PC-9 (cell line): ENCODE results near the gene SPOCK2.

Experiments used
- CTCF ChIP-seq: fragments of 200-600 bp; sonication (generic); conservative IDR thresholded peaks from 2 replicates; pipeline ENCODE4 v1.6.1; 2017; ENCODE audit warnings: mixed run types, antibody characterized with exemption, mild to moderate bottlenecking, moderate library complexity
- EZH2 ChIP-seq: fragments of 200-600 bp; sonication (generic); IDR thresholded peaks from 2 replicates; pipeline ENCODE4 v1.8.0; 2017; ENCODE audit warnings: antibody characterized with exemption, low read depth

DNA sequence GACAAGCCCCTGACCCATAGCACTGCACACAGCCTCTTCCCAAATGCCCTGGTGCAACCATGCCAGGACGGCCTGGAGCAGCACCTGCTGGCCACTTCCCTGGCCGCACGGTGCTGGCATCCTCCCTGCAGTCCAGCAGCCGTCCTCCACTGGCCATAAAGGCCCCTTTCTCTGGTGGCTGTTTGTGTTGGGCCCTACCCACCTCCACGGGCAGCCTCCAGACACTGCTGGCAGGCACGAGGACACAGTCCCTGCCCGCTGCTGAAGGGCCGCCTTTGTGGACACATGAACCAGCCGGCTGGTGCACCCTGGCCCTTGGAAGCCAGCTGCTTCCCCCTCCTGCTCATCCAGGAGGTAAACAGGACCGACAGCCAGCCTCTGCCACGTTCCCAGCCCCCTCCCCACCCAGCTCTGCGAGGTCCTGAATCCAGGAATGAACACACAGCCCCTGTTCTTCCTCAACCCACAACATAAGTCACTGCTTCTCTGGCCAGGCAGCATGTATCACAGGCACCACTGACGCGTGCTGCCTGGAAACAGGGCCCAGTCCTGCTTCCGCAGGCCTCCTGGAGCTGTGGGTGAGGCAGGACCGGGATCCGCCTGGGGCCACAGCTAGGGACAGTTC lies 43.8 kb downstream of the SPOCK2 start:
- TF ChIP-seq CTCF: peak; percentile 29
- TF ChIP-seq EZH2: no peak
